ENCODE results near the gene PAGE2B.
"Not testable (repeated sequence)": the region's sequence is repeated elsewhere in the genome, so short reads cannot be mapped to it uniquely, and the experiment has no call there.

The PAGE2B gene

DNA sequence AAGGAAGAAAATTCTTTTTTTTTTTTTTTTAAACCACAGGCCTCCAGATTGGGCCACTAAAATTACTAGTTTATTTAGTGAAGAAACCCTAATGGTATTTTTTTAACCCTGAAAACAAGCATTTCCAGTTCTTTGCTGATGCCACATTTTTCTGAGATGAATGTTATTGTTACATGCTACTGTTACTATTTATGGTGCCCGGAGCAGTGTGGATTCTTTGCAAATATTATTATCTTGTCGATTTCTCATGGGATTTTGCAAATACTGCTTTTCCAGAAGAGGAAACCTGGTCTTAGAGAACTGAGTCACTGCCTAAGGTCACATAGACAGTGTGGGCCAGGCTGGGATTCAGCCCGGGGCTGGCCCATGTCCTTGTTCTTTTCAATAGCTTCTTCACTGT is 35.4 kb upstream of the PAGE2B start:
- no peaks in the 10 kb centered on the region for H3K4me1 ChIP-seq (ENCODE audit: control insufficient read depth in 2 of 2, insufficient read depth in 1 of 2, low read depth in 1 of 2, low read length in 2 of 2)
- no peak overlapping the region for H2BK5ac ChIP-seq (ENCODE audit: low read length)
- no CpG with 5 or more reads among the region's 3 CpGs for WGBS, 2 donors (ENCODE audit: extremely low coverage in 2 of 2, insufficient read length in 2 of 2, insufficient replicate concordance in 1 of 2)
- H3K4me2 ChIP-seq (ENCODE audit: insufficient read depth, low read length, poor library complexity, severe bottlenecking), result no peak overlapping the region
- no peak overlapping the region for H4K91ac ChIP-seq (ENCODE audit: low read depth, low read length, poor library complexity)
- no peak overlapping the region for H3K14ac ChIP-seq (ENCODE audit: low read length)
- H3K4ac ChIP-seq (ENCODE audit: low read length), result no peak overlapping the region
- H4K8ac ChIP-seq (ENCODE audit: low read depth, low read length), result no peak overlapping the region
- H2BK120ac ChIP-seq (ENCODE audit: low read depth, low read length), result no peak overlapping the region
- no peak overlapping the region for H3K18ac ChIP-seq (ENCODE audit: low read length)
- H3K27ac ChIP-seq (replicated peaks; ENCODE audit: low read length), result no peak overlapping the region
- H3K23ac ChIP-seq (ENCODE audit: low read depth, low read length, poor library complexity), result no peak overlapping the region
- no peak overlapping the region for H3K4me3 ChIP-seq (ENCODE audit: low read length in 2 of 2)
- H3K9me3 ChIP-seq (replicated peaks in 1 of 2; ENCODE audit: control insufficient read depth in 2 of 2, insufficient read depth in 1 of 2, low read depth in 1 of 2, low read length in 2 of 2), result no peaks in the 10 kb centered on the region
- no peak overlapping the region for H2AFZ ChIP-seq (ENCODE audit: low read length)
- H3K27me3 ChIP-seq (ENCODE audit: control insufficient read depth in 3 of 3, insufficient read depth in 3 of 3, low read depth in 1 of 3, low read length in 3 of 3), result no peaks in the 10 kb centered on the region
- no peak for DNase-seq (ENCODE audit: low spot score)
- H3K36me3 ChIP-seq (replicated peaks in 1 of 2; ENCODE audit: control insufficient read depth in 2 of 2, insufficient read depth in 2 of 2, low read length in 2 of 2), result no peaks in the 10 kb centered on the region
- no peak overlapping the region for H2BK15ac ChIP-seq (ENCODE audit: low read length)
- H2BK12ac ChIP-seq (ENCODE audit: low read length), result no peak overlapping the region
- H3K79me1 ChIP-seq (ENCODE audit: low read depth, low read length), result no peaks in the 10 kb centered on the region
- no peak overlapping the region for H3K9ac ChIP-seq (ENCODE audit: low read depth, low read length, poor library complexity)
- no peak overlapping the region for H2AK5ac ChIP-seq (ENCODE audit: low read depth, low read length)

DNA sequence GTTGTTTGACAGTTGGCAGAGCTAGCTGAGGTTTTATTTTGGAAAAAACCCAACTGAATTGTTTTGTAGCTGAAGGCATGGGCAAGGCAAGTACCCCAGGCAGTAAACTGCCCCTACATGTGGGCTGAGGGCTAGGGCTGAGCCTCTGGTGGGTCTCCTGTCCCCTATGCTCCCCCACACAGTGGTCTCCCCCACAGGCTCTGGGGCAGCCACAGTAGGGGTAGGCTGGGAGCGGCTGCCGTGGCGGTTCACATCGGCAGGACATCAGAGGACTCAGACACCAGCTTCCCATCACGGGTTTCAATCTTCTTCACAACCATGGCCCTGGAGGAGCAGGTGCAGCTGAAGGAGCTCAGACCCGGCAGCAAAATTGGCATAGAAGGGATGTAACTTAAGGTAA is 33.3 kb upstream of the PAGE2B start:
- no peaks in the 10 kb centered on the region for H3K79me1 ChIP-seq (ENCODE audit: low read depth, low read length)
- no peaks in the 10 kb centered on the region for H3K36me3 ChIP-seq (replicated peaks in 1 of 2; ENCODE audit: control insufficient read depth in 2 of 2, insufficient read depth in 2 of 2, low read length in 2 of 2)
- H4K8ac ChIP-seq (ENCODE audit: low read depth, low read length), result no peak overlapping the region
- no CpG with 5 or more reads among the region's 6 CpGs for WGBS, 2 donors (ENCODE audit: extremely low coverage in 2 of 2, insufficient read length in 2 of 2, insufficient replicate concordance in 1 of 2)
- H3K4ac ChIP-seq (ENCODE audit: low read length), result no peak overlapping the region
- no peak overlapping the region for H3K4me2 ChIP-seq (ENCODE audit: insufficient read depth, low read length, poor library complexity, severe bottlenecking)
- no peak overlapping the region for H4K91ac ChIP-seq (ENCODE audit: low read depth, low read length, poor library complexity)
- no peak overlapping the region for H3K27ac ChIP-seq (replicated peaks; ENCODE audit: low read length)
- H3K9me3 ChIP-seq (replicated peaks in 1 of 2; ENCODE audit: control insufficient read depth in 2 of 2, insufficient read depth in 1 of 2, low read depth in 1 of 2, low read length in 2 of 2), result no peaks in the 10 kb centered on the region
- no peak overlapping the region for H2BK15ac ChIP-seq (ENCODE audit: low read length)
- H3K4me1 ChIP-seq (ENCODE audit: control insufficient read depth in 2 of 2, insufficient read depth in 1 of 2, low read depth in 1 of 2, low read length in 2 of 2), result no peaks in the 10 kb centered on the region
- no peak overlapping the region for H2AK5ac ChIP-seq (ENCODE audit: low read depth, low read length)
- H3K23ac ChIP-seq (ENCODE audit: low read depth, low read length, poor library complexity), result no peak overlapping the region
- no peak overlapping the region for H3K9ac ChIP-seq (ENCODE audit: low read depth, low read length, poor library complexity)
- H3K14ac ChIP-seq (ENCODE audit: low read length), result no peak overlapping the region
- H2BK120ac ChIP-seq (ENCODE audit: low read depth, low read length), result no peak overlapping the region
- no peak overlapping the region for H3K4me3 ChIP-seq (ENCODE audit: low read length in 2 of 2)
- no peak overlapping the region for H3K18ac ChIP-seq (ENCODE audit: low read length)
- no peak overlapping the region for H2BK12ac ChIP-seq (ENCODE audit: low read length)
- no peaks in the 10 kb centered on the region for H3K27me3 ChIP-seq (ENCODE audit: control insufficient read depth in 3 of 3, insufficient read depth in 3 of 3, low read depth in 1 of 3, low read length in 3 of 3)
- no peak for DNase-seq (ENCODE audit: low spot score)
- no peak overlapping the region for H2AFZ ChIP-seq (ENCODE audit: low read length)
- H2BK5ac ChIP-seq (ENCODE audit: low read length), result no peak overlapping the region

DNA sequence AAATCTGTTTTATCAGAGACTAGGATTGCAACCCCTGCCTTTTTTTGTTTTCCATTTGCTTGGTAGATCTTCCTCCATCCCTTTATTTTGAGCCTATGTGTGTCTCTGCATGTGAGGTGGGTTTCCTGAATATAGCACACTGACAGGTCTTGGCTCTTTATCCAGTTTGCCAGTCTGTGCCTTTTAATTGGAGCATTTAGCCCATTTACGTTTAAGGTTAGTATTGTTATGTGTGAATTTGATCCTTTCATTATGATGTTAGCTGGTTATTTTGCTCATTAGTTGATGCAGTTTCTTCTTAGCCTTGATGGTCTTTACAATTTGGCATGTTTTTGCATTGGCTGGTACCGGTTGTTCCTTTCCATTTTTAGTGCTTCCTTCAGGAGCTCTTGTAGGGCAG is 24.2 kb upstream of the PAGE2B start:
- not testable (repeated sequence) for H3K36me3 ChIP-seq (replicated peaks in 1 of 2; ENCODE audit: control insufficient read depth in 2 of 2, insufficient read depth in 2 of 2, low read length in 2 of 2); H3K79me1 ChIP-seq (ENCODE audit: low read depth, low read length); H3K9me3 ChIP-seq (replicated peaks in 1 of 2; ENCODE audit: control insufficient read depth in 2 of 2, insufficient read depth in 1 of 2, low read depth in 1 of 2, low read length in 2 of 2); H2AFZ ChIP-seq (ENCODE audit: low read length); H3K4ac ChIP-seq (ENCODE audit: low read length); H3K23ac ChIP-seq (ENCODE audit: low read depth, low read length, poor library complexity); H2BK120ac ChIP-seq (ENCODE audit: low read depth, low read length); H3K4me2 ChIP-seq (ENCODE audit: insufficient read depth, low read length, poor library complexity, severe bottlenecking); H3K4me3 ChIP-seq (ENCODE audit: low read length in 2 of 2); H3K27ac ChIP-seq (replicated peaks; ENCODE audit: low read length); DNase-seq (ENCODE audit: low spot score); H2AK5ac ChIP-seq (ENCODE audit: low read depth, low read length); H2BK15ac ChIP-seq (ENCODE audit: low read length); H3K27me3 ChIP-seq (ENCODE audit: control insufficient read depth in 3 of 3, insufficient read depth in 3 of 3, low read depth in 1 of 3, low read length in 3 of 3); H2BK12ac ChIP-seq (ENCODE audit: low read length); H3K18ac ChIP-seq (ENCODE audit: low read length); H3K14ac ChIP-seq (ENCODE audit: low read length); H4K91ac ChIP-seq (ENCODE audit: low read depth, low read length, poor library complexity); H3K9ac ChIP-seq (ENCODE audit: low read depth, low read length, poor library complexity); H3K4me1 ChIP-seq (ENCODE audit: control insufficient read depth in 2 of 2, insufficient read depth in 1 of 2, low read depth in 1 of 2, low read length in 2 of 2); H4K8ac ChIP-seq (ENCODE audit: low read depth, low read length); H2BK5ac ChIP-seq (ENCODE audit: low read length)
- WGBS, 2 donors (ENCODE audit: extremely low coverage in 2 of 2, insufficient read length in 2 of 2, insufficient replicate concordance in 1 of 2), result no CpG with 5 or more reads among the region's 2 CpGs

DNA sequence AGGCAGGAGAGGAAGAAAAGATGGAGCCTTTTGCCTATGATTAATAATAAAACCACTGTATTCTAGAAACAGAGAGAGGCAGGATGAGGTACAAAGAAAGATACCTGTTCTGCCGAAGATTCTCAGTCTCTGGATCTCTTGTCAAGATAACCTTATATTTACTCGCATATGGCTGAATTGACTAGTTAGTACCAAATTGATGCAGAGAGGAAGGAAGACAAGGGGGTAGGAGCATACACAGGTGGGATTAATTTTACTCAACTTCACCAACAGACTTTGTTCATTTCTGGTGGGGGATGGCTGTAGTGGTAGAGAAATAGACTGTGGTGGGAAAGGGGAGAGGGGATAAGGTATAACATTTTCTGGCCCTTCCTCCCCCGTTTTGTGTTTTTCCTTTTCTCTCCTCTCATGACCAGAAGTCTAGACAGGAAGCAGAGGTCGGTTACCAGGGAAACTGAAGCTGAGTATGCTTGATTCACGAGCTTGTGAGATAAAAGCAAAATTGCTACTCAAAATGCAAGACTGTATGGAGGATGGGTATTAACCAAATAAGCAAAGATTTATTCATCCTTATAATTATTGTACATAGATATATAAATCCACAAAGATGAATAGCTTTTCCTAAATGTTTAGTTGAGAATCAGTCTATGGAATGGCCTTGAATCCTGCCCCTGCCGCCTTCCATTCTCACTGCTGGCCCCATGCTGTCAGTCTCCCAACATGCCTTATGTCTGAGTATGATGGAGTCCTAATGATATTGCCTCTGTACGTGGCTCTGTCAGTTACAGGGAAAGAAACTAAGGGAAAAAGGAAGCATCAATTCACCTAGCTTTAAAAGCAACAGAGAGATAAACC is 17.8 kb upstream of the PAGE2B start:
- Histone ChIP-seq H3K27me3 (ENCODE audit: control insufficient read depth in 3 of 3, insufficient read depth in 3 of 3, low read depth in 1 of 3, low read length in 3 of 3) (no peaks in the 10 kb centered on the region), H2BK15ac (ENCODE audit: low read length) (no peak overlapping the region), H3K4me1 (ENCODE audit: control insufficient read depth in 2 of 2, insufficient read depth in 1 of 2, low read depth in 1 of 2, low read length in 2 of 2) (no peaks in the 10 kb centered on the region), H3K9ac (ENCODE audit: low read depth, low read length, poor library complexity) (no peak overlapping the region), H4K8ac (ENCODE audit: low read depth, low read length) (no peak overlapping the region), H3K9me3 (replicated peaks in 1 of 2; ENCODE audit: control insufficient read depth in 2 of 2, insufficient read depth in 1 of 2, low read depth in 1 of 2, low read length in 2 of 2) (no peaks in the 10 kb centered on the region), H3K23ac (ENCODE audit: low read depth, low read length, poor library complexity) (no peak overlapping the region), H4K91ac (ENCODE audit: low read depth, low read length, poor library complexity) (no peak overlapping the region), H2BK120ac (ENCODE audit: low read depth, low read length) (no peak overlapping the region), H3K36me3 (replicated peaks in 1 of 2; ENCODE audit: control insufficient read depth in 2 of 2, insufficient read depth in 2 of 2, low read length in 2 of 2) (no peaks in the 10 kb centered on the region), H3K18ac (ENCODE audit: low read length) (no peak overlapping the region), H2AFZ (ENCODE audit: low read length) (peak overlapping the region; percentile 27), H3K27ac (replicated peaks; ENCODE audit: low read length) (no peak overlapping the region), H3K4me2 (ENCODE audit: insufficient read depth, low read length, poor library complexity, severe bottlenecking) (no peak overlapping the region), H3K14ac (ENCODE audit: low read length) (no peak overlapping the region), H2BK12ac (ENCODE audit: low read length) (no peak overlapping the region), H3K4me3 (ENCODE audit: low read length in 2 of 2) (peak overlapping the region in 1 of 2 donors; percentile 20), H2AK5ac (ENCODE audit: low read depth, low read length) (no peak overlapping the region), H3K4ac (ENCODE audit: low read length) (no peak overlapping the region), H2BK5ac (ENCODE audit: low read length) (no peak overlapping the region), H3K79me1 (ENCODE audit: low read depth, low read length) (no peaks in the 10 kb centered on the region)
- no CpG with 5 or more reads among the region's 7 CpGs for WGBS, 2 donors (ENCODE audit: extremely low coverage in 2 of 2, insufficient read length in 2 of 2, insufficient replicate concordance in 1 of 2)
- no peak for DNase-seq (ENCODE audit: low spot score)
